Ureter (tissue), 1 donor: ENCODE data around the gene RFC4. TPM values are rescaled to one million over a fixed set of nuclear protein-coding genes. Genes with fewer than 3 reads are reported as not detected.

Experiments used
- DNase-seq: peaks from one replicate; pipeline ENCODE4 v3.0.0-alpha.2; 2020; ENCODE audit warnings: low spot score
- total RNA-seq: library from RNA; stranded (reverse); gene quantifications from one replicate; pipeline ENCODE4 v1.2.4, GENCODE V29; 2023
- donor health status: DM: yes; HTN: yes; CAD: no.

Gene RFC4
- total RNA-seq, 1 donor from 2014 or later: 9.8 TPM

- DNase-seq: no peak
These were observed 19.4 kb downstream of the RFC4 start for GRCh38 chr3:186786922-186787321.

- DNase-seq: no peak
These were observed 20.7 kb downstream of the RFC4 start for GRCh38 chr3:186785495-186786018.

GRCh38 chr3:186784820-186785494, 21.3 kb downstream of the RFC4 start:
- DNase-seq: no peak

- peak; percentile 91 for DNase-seq
These were observed 22.4 kb downstream of the RFC4 start for GRCh38 chr3:186783731-186784515.

- peak; percentile 93 for DNase-seq
These were observed 23.1 kb downstream of the RFC4 start, which contains the start of gene EIF4A2 for GRCh38 chr3:186783058-186783730. EIF4A2 (plus strand) TSS chr3:186783577; CDS start chr3:186783611, 34 bp downstream.

GRCh38 chr3:186782542-186783057, 23.7 kb downstream of the RFC4 start:
- DNase-seq: no peak

- DNase-seq: no peak
These were observed 27.1 kb downstream of the RFC4 start for GRCh38 chr3:186779204-186779603.

GRCh38 chr3:186775999-186776398, 30.3 kb downstream of the RFC4 start:
- no peak for DNase-seq

- peak; percentile 79 for DNase-seq
These were observed 33.4 kb downstream of the RFC4 start for GRCh38 chr3:186772701-186773417.

- DNase-seq: no peak
These were observed 34.0 kb downstream of the RFC4 start for GRCh38 chr3:186772281-186772694.

GRCh38 chr3:186760897-186761447, 45.3 kb downstream of the RFC4 start:
- no peak for DNase-seq

GRCh38 chr3:186760141-186760833, 46.0 kb downstream of the RFC4 start:
- no peak for DNase-seq

GRCh38 chr3:186759231-186759930, 46.9 kb downstream of the RFC4 start:
- DNase-seq: no peak

GRCh38 chr3:186757686-186758220, 48.5 kb downstream of the RFC4 start:
- no peak for DNase-seq

- no peak for DNase-seq
These were observed 49.1 kb downstream of the RFC4 start for GRCh38 chr3:186757214-186757613.

- no peak for DNase-seq
These were observed 51.4 kb downstream of the RFC4 start for GRCh38 chr3:186754871-186755270.

GRCh38 chr3:186754006-186754405, 52.3 kb downstream of the RFC4 start:
- no peak for DNase-seq

GRCh38 chr3:186751480-186751879, 54.8 kb downstream of the RFC4 start:
- DNase-seq: no peak

- DNase-seq: no peak
These were observed 56.0 kb downstream of the RFC4 start for GRCh38 chr3:186750316-186750715.

- DNase-seq: peak; percentile 67
These were observed 60.3 kb downstream of the RFC4 start for GRCh38 chr3:186746008-186746407.
